H9 (cell line): ENCODE results near the gene GATA5. TPM values are rescaled to one million over a fixed set of nuclear protein-coding genes. Genes with fewer than 3 reads are reported as not detected.

Experiments used
- DNase-seq: peaks from one replicate; pipeline ENCODE4 v3.0.0-alpha.2; 2017
- H2AFZ ChIP-seq: one replicate; pipeline ENCODE4 v1.6.1; 2013; ENCODE audit warnings: mild to moderate bottlenecking, low read length, control low read depth, moderate library complexity
- H2AK5ac ChIP-seq: 2 replicates; pipeline ENCODE4 v1.6.1; 2013; ENCODE audit warnings: low read length, control low read depth, mixed read lengths; ENCODE audit not compliant: insufficient read length
- H2BK120ac ChIP-seq: one replicate; pipeline ENCODE4 v1.6.1; 2013; ENCODE audit warnings: low read depth, mild to moderate bottlenecking, low read length, control low read depth, inconsistent platforms; ENCODE audit not compliant: poor library complexity, severe bottlenecking
- H2BK12ac ChIP-seq: 2 replicates; pipeline ENCODE4 v1.6.1; 2013; ENCODE audit warnings: low read length, control low read depth, mixed read lengths, low read depth; ENCODE audit not compliant: insufficient read length
- H2BK15ac ChIP-seq: 2 replicates; pipeline ENCODE4 v1.6.1; 2013; ENCODE audit warnings: low read depth, low read length, control low read depth
- H2BK20ac ChIP-seq: one replicate; pipeline ENCODE4 v1.6.1; 2013; ENCODE audit warnings: low read depth, mild to moderate bottlenecking, low read length, control low read depth, inconsistent platforms; ENCODE audit not compliant: poor library complexity, severe bottlenecking
- H2BK5ac ChIP-seq: 2 replicates; pipeline ENCODE4 v1.6.1; 2013; ENCODE audit warnings: low read length, control low read depth, mixed read lengths; ENCODE audit not compliant: insufficient read length
- H3K14ac ChIP-seq: 2 replicates; pipeline ENCODE4 v1.6.1; 2013; ENCODE audit warnings: low read length, control low read depth; ENCODE audit not compliant: insufficient read depth
- H3K18ac ChIP-seq: 2 replicates; pipeline ENCODE4 v1.6.1; 2013; ENCODE audit warnings: low read depth, mild to moderate bottlenecking, mixed read lengths, low read length, control low read depth; ENCODE audit not compliant: insufficient read length
- H3K23ac ChIP-seq: 2 replicates; pipeline ENCODE4 v1.6.1; 2013; ENCODE audit warnings: low read length, control low read depth, mixed read lengths, low read depth; ENCODE audit not compliant: insufficient read length
- H3K23me2 ChIP-seq: 2 replicates; pipeline ENCODE4 v1.6.1; 2013; ENCODE audit warnings: low read depth, mild to moderate bottlenecking, mixed read lengths, low read length, control low read depth; ENCODE audit not compliant: insufficient read length, poor library complexity, severe bottlenecking
- H3K27ac ChIP-seq: 2 replicates; pipeline ENCODE4 v1.5.1; 2013; ENCODE audit warnings: low read length, control low read depth, mixed read lengths, low read depth; ENCODE audit not compliant: insufficient read length
- H3K27me3 ChIP-seq: 2 replicates; pipeline ENCODE4 v1.6.1; 2013; ENCODE audit warnings: low read length, control low read depth, inconsistent platforms; ENCODE audit not compliant: insufficient read depth
- H3K4ac ChIP-seq: 2 replicates; pipeline ENCODE4 v1.6.1; 2013; ENCODE audit warnings: low read depth, mild to moderate bottlenecking, control low read depth, inconsistent platforms, low read length, moderate library complexity
- H3K4me1 ChIP-seq: 2 replicates; pipeline ENCODE4 v1.6.1; 2013; ENCODE audit warnings: low read length, control low read depth, inconsistent platforms; ENCODE audit not compliant: insufficient read depth
- H3K4me2 ChIP-seq: 2 replicates; pipeline ENCODE4 v1.6.1; 2013; ENCODE audit warnings: low read length, control low read depth, mixed read lengths; ENCODE audit not compliant: insufficient read length, insufficient read depth
- H3K56ac ChIP-seq: 2 replicates; pipeline ENCODE4 v1.6.1; 2013; ENCODE audit warnings: low read depth, mild to moderate bottlenecking, mixed read lengths, low read length, control low read depth; ENCODE audit not compliant: insufficient read length
- H3K79me1 ChIP-seq: 2 replicates; pipeline ENCODE4 v1.6.1; 2013; ENCODE audit warnings: low read depth, mild to moderate bottlenecking, moderate library complexity, low read length, control low read depth, inconsistent platforms; ENCODE audit not compliant: insufficient read depth, poor library complexity, severe bottlenecking
- H3K79me2 ChIP-seq: 2 replicates; pipeline ENCODE4 v1.6.1; 2013; ENCODE audit warnings: low read length, control low read depth, inconsistent platforms; ENCODE audit not compliant: insufficient read depth
- H3K9ac ChIP-seq: 2 replicates; pipeline ENCODE4 v1.6.1; 2013; ENCODE audit warnings: low read length, control low read depth, mixed read lengths; ENCODE audit not compliant: insufficient read length; ENCODE audit errors: extremely low read depth
- H3K9me3 ChIP-seq: one replicate; pipeline ENCODE4 v1.6.1; 2013; ENCODE audit warnings: low read depth, low read length, inconsistent platforms; ENCODE audit not compliant: control insufficient read depth
- H3T11ph ChIP-seq: one replicate; pipeline ENCODE4 v1.6.1; 2013; ENCODE audit warnings: mild to moderate bottlenecking, low read length, control low read depth, inconsistent platforms
- H4K20me1 ChIP-seq: one replicate; pipeline ENCODE4 v1.6.1; 2013; ENCODE audit not compliant: control insufficient read depth, insufficient read length, insufficient read depth
- H4K5ac ChIP-seq: 2 replicates; pipeline ENCODE4 v1.6.1; 2013; ENCODE audit warnings: low read depth, mild to moderate bottlenecking, mixed read lengths, low read length, control low read depth; ENCODE audit not compliant: insufficient read length
- H4K8ac ChIP-seq: replicated peaks from 2 replicates; pipeline ENCODE4 v1.6.1; 2013; ENCODE audit warnings: low read length, control low read depth, mixed read lengths, low read depth; ENCODE audit not compliant: insufficient read length
- H4K91ac ChIP-seq: 2 replicates; pipeline ENCODE4 v1.6.1; 2013; ENCODE audit warnings: low read depth, mild to moderate bottlenecking, moderate library complexity, mixed read lengths, low read length, control low read depth; ENCODE audit not compliant: insufficient read length
- H3K27ac Mint-ChIP-seq, 3 experiments: 2 replicates in 2 of 3; 3 replicates in 1 of 3; pipeline ENCODE4 v1.8.0; 2020 to 2021; ENCODE audit warnings: mixed read lengths in 3 of 3, mild to moderate bottlenecking in 1 of 3, moderate library complexity in 1 of 3
- H3K27me3 Mint-ChIP-seq: 2 replicates; pipeline ENCODE4 v1.8.0; 2021; ENCODE audit warnings: low read depth, mild to moderate bottlenecking, moderate library complexity, mixed read lengths
- H3K36me3 Mint-ChIP-seq, 3 experiments: 2 replicates in 2 of 3; 3 replicates in 1 of 3; pipeline ENCODE4 v1.8.0; 2020 to 2021; ENCODE audit warnings: low read depth in 3 of 3, mixed read lengths in 3 of 3; ENCODE audit not compliant: insufficient read depth in 1 of 3
- H3K4me1 Mint-ChIP-seq, 2 experiments: 2 replicates each; pipeline ENCODE4 v1.8.0; 2020; ENCODE audit warnings: mixed read lengths in 2 of 2
- H3K4me3 Mint-ChIP-seq, 2 experiments: 2 replicates in 1 of 2; 3 replicates in 1 of 2; pipeline ENCODE4 v1.8.0; 2020 to 2021; ENCODE audit warnings: mild to moderate bottlenecking in 2 of 2, mixed read lengths in 2 of 2, moderate library complexity in 1 of 2
- H3K9me3 Mint-ChIP-seq, 2 experiments: 2 replicates in 1 of 2; 3 replicates in 1 of 2; pipeline ENCODE4 v1.8.0; 2020; ENCODE audit warnings: mild to moderate bottlenecking in 2 of 2, mixed read lengths in 2 of 2, moderate library complexity in 1 of 2
- WGBS: extraction: QIAGEN DNeasy Blood & Tissue Kit; methylation state at CpG from one replicate; pipeline ENCODE4 v1.1.7; 2013; ENCODE audit warnings: missing lambda C conversion rate, low lambda C conversion rate, mixed read lengths; ENCODE audit not compliant: insufficient read length; ENCODE audit errors: extremely low coverage; 5-methylcytosine and 5-hydroxymethylcytosine counted together
- total RNA-seq: library from RNA; stranded (reverse); gene quantifications from 2 replicates; pipeline ENCODE4 v1.2.1, GENCODE V29; 2021
- TF ChIP-seq, protein P1 (sequence below): fragments of 200-600 bp; sonication (generic); conservative IDR thresholded peaks from 3 replicates; pipeline ENCODE4 v1.8.0; 2021; ENCODE audit warnings: antibody characterized with exemption, mild to moderate bottlenecking

GATA5 gene
- total RNA-seq, 1 experiment from 2014 or later: 0.24 TPM

DNA sequence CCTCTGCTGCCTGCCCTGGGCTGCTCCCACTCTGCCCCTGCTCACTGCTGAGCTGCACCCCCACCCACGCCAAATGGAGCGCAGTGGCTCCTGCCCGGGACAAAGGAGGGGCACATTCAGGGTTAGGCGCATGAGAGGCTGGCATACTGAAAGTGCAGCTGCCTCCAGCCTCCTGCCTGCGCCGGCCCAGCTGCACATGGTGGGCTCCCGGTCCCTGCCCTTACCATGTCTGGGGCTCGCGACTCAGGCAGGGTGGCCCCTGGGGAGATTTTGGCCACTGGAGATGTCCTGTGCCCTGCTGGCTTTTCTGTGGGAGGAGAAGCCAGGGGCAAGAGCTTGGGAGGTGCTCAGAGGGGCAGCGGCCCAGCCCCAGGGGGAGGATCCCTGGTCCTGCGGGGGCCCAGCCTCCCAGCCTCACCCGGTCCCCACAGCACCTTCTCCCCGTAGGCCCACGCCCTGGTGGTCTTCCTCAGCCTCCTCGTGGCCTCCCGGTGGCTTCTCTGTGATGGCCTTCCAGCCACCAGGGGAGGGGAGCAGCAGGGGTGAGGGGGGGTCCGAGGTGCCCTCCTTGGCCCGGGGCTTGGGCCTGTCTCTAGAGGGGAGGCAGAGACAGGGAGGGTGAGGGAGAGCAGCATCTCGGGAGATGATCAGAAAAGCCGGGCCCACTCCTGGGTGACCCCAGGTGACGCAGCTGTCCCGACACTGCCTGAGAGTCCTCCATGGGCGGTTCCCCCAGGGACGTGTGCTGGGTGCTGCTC lies 60.3 kb downstream of the GATA5 start:
- H3K27ac ChIP-seq: no peak overlapping the region
- H2BK12ac ChIP-seq: no peak overlapping the region
- no peaks in the 10 kb centered on the region for H3K79me1 ChIP-seq
- H3K23ac ChIP-seq: no peak overlapping the region
- H4K20me1 ChIP-seq: no peaks in the 10 kb centered on the region
- no peak overlapping the region for H3K18ac ChIP-seq
- no peak overlapping the region for H4K8ac ChIP-seq
- H3K9me3 ChIP-seq: no peaks in the 10 kb centered on the region
- no peak overlapping the region for H2AK5ac ChIP-seq
- H3K56ac ChIP-seq: no peak overlapping the region
- H3K14ac ChIP-seq: no peak overlapping the region; the same call in 1 of the 2 replicates
- H3K79me2 ChIP-seq: no peaks in the 10 kb centered on the region
- no peak for DNase-seq
- H2AFZ ChIP-seq: no peak overlapping the region
- H2BK15ac ChIP-seq: no peak overlapping the region
- TF ChIP-seq, protein P1, sequence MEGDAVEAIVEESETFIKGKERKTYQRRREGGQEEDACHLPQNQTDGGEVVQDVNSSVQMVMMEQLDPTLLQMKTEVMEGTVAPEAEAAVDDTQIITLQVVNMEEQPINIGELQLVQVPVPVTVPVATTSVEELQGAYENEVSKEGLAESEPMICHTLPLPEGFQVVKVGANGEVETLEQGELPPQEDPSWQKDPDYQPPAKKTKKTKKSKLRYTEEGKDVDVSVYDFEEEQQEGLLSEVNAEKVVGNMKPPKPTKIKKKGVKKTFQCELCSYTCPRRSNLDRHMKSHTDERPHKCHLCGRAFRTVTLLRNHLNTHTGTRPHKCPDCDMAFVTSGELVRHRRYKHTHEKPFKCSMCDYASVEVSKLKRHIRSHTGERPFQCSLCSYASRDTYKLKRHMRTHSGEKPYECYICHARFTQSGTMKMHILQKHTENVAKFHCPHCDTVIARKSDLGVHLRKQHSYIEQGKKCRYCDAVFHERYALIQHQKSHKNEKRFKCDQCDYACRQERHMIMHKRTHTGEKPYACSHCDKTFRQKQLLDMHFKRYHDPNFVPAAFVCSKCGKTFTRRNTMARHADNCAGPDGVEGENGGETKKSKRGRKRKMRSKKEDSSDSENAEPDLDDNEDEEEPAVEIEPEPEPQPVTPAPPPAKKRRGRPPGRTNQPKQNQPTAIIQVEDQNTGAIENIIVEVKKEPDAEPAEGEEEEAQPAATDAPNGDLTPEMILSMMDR: no peak
- no peaks in the 10 kb centered on the region for H3K27me3 ChIP-seq
- no peak overlapping the region for H2BK5ac ChIP-seq
- no peaks in the 10 kb centered on the region for H3K4me1 Mint-ChIP-seq
- H2BK20ac ChIP-seq: no peak overlapping the region
- no peaks in the 10 kb centered on the region for H3K23me2 ChIP-seq
- no peak overlapping the region for H3T11ph ChIP-seq
- no peak overlapping the region for H3K4ac ChIP-seq
- H4K5ac ChIP-seq: no peak overlapping the region
- H3K36me3 Mint-ChIP-seq: no peaks in the 10 kb centered on the region
- no peak overlapping the region for H3K4me3 Mint-ChIP-seq
- H2BK120ac ChIP-seq: no peak overlapping the region
- no peak overlapping the region for H3K27ac Mint-ChIP-seq
- H3K9ac ChIP-seq: no peak overlapping the region
- no peak overlapping the region for H4K91ac ChIP-seq
- no peak overlapping the region for H3K4me2 ChIP-seq
- H3K27me3 Mint-ChIP-seq: peaks cover 1% of the 10 kb centered on the region
- H3K9me3 Mint-ChIP-seq: no peaks in the 10 kb centered on the region; a peak in 1 of 5 replicates
- no CpG with 5 or more reads among the region's 24 CpGs for WGBS
- H3K4me1 ChIP-seq: no peaks in the 10 kb centered on the region
